GM21723 (cell line): ENCODE data around the gene DCAF16.
"Not testable (repeated sequence)": the region's sequence is repeated elsewhere in the genome, so short reads cannot be mapped to it uniquely, and the experiment has no call there.

Experiments used
- ATAC-seq: cut with Tn5 transposase; IDR thresholded peaks from one replicate; pipeline ENCODE4 v1.9.1; 2021; ENCODE audit warnings: mild to moderate bottlenecking, moderate library complexity; ENCODE audit not compliant: unreplicated experiment

Gene DCAF16

GRCh38 chr4:17810260-17811077 is at the start of gene DCAF16, which contains the start of gene NCAPG:
TSS of gene DCAF16 (minus strand) at chr4:17810757. CDS start at chr4:17804141, 6,616 bp downstream.
TSS of gene NCAPG (plus strand) at chr4:17810979. CDS start at chr4:17811078, 99 bp downstream.
- peak; percentile 88 for ATAC-seq

- ATAC-seq, result no peak
Measured at GRCh38 chr4:17859793-17860406, 49.3 kb upstream of the DCAF16 start.

- ATAC-seq, result no peak
Measured at GRCh38 chr4:17854036-17854435, 43.5 kb upstream of the DCAF16 start.

- no peak for ATAC-seq
Measured at GRCh38 chr4:17851959-17852358, 41.4 kb upstream of the DCAF16 start.

- not testable (repeated sequence) for ATAC-seq
Measured at GRCh38 chr4:17850295-17850694, 39.7 kb upstream of the DCAF16 start.

- ATAC-seq, result no peak
Measured at GRCh38 chr4:17846266-17846665, 35.7 kb upstream of the DCAF16 start.

- ATAC-seq, result no peak
Measured at GRCh38 chr4:17823871-17824669, 13.5 kb upstream of the DCAF16 start.

GRCh38 chr4:17817027-17817426 is 6.5 kb upstream of the DCAF16 start:
- peak; percentile 85 for ATAC-seq

- no peak for ATAC-seq
Measured at GRCh38 chr4:17816142-17816541, 5.6 kb upstream of the DCAF16 start.

GRCh38 chr4:17814140-17814539 is 3.6 kb upstream of the DCAF16 start:
- ATAC-seq, result no peak

- ATAC-seq, result no peak
Measured at GRCh38 chr4:17812801-17813200, 2.2 kb upstream of the DCAF16 start.

GRCh38 chr4:17812125-17812524 is 1.6 kb upstream of the DCAF16 start:
- ATAC-seq, result no peak

GRCh38 chr4:17811078-17811603 is 584 bp upstream of the DCAF16 start:
- peak; percentile 34 for ATAC-seq

GRCh38 chr4:17809667-17810066 is 890 bp downstream of the DCAF16 start:
- no peak for ATAC-seq

- no peak for ATAC-seq
Measured at GRCh38 chr4:17807446-17807845, 3.1 kb downstream of the DCAF16 start.

- ATAC-seq, result no peak
Measured at GRCh38 chr4:17805580-17806155, 4.9 kb downstream of the DCAF16 start.

GRCh38 chr4:17797808-17798207 is 12.7 kb downstream of the DCAF16 start:
- no peak for ATAC-seq

GRCh38 chr4:17794730-17795129 is 15.8 kb downstream of the DCAF16 start:
- ATAC-seq, result no peak

GRCh38 chr4:17788956-17789355 is 21.6 kb downstream of the DCAF16 start:
- ATAC-seq, result no peak

- no peak for ATAC-seq
Measured at GRCh38 chr4:17787315-17787714, 23.2 kb downstream of the DCAF16 start.

- ATAC-seq, result no peak
Measured at GRCh38 chr4:17786567-17786966, 24.0 kb downstream of the DCAF16 start.
